WERI-Rb-1 (cell line): ENCODE measurements around the gene SNCB.
"Not testable (repeated sequence)": the region's sequence is repeated elsewhere in the genome, so short reads cannot be mapped to it uniquely, and the experiment has no call there.

Experiments
- DNase-seq: peaks from one replicate; pipeline ENCODE4 v3.0.0-alpha.2; 2020
- H3K27ac ChIP-seq: fragments of 250-450 bp; sonication (Bioruptor Pico); 2 replicates; pipeline ENCODE4 v1.5.1; 2020; ENCODE audit warnings: mild to moderate bottlenecking, moderate library complexity
- H3K27me3 ChIP-seq: fragments of 250-450 bp; sonication (Bioruptor Pico); 2 replicates; pipeline ENCODE4 v1.5.1; 2021; ENCODE audit warnings: mild to moderate bottlenecking, low read depth, moderate library complexity; ENCODE audit not compliant: insufficient read depth, severe bottlenecking
- H3K36me3 ChIP-seq: fragments of 250-450 bp; sonication (Bioruptor Pico); 2 replicates; pipeline ENCODE4 v1.5.1; 2020; ENCODE audit warnings: mild to moderate bottlenecking, moderate library complexity
- H3K4me3 ChIP-seq: 2 replicates; pipeline ENCODE4 v1.5.1; 2011; ENCODE audit warnings: low read depth, mild to moderate bottlenecking, control low read depth, low read length
- H3K9me3 ChIP-seq: fragments of 250-450 bp; sonication (Bioruptor Pico); 2 replicates; pipeline ENCODE4 v1.5.1; 2021; ENCODE audit warnings: mild to moderate bottlenecking, moderate library complexity; ENCODE audit not compliant: severe bottlenecking
- CTCF ChIP-seq: IDR thresholded peaks from 2 replicates; pipeline ENCODE4 v1.5.1; 2011; ENCODE audit warnings: low read depth, mild to moderate bottlenecking, control low read depth, inconsistent platforms, low read length

The SNCB gene

GRCh38 chr5:176603091-176603490, 27.2 kb downstream of the SNCB start:
- TF ChIP-seq CTCF, result no peak
- H3K27ac ChIP-seq, result no peak overlapping the region
- no peaks in the 10 kb centered on the region for H3K9me3 ChIP-seq

GRCh38 chr5:176601901-176602482, 28.3 kb downstream of the SNCB start:
- Histone ChIP-seq H3K27me3 (no peaks in the 10 kb centered on the region), H3K9me3 (no peaks in the 10 kb centered on the region)
- peak; percentile 50 for DNase-seq

More at GRCh38 chr5:176603091-176603490, 27.2 kb downstream of the SNCB start:
- H3K27me3 ChIP-seq, result no peaks in the 10 kb centered on the region
- DNase-seq, result no peak
- H3K4me3 ChIP-seq, result no peak overlapping the region
- peaks cover 70% of the 10 kb centered on the region for H3K36me3 ChIP-seq

GRCh38 chr5:176599749-176600430, 30.4 kb downstream of the SNCB start:
- H3K4me3 ChIP-seq, H3K9me3 ChIP-seq, H3K27ac ChIP-seq, H3K27me3 ChIP-seq, DNase-seq: not testable (repeated sequence)
- H3K36me3 ChIP-seq, result peaks cover 66% of the 10 kb centered on the region

More at GRCh38 chr5:176601901-176602482, 28.3 kb downstream of the SNCB start:
- peaks cover 69% of the 10 kb centered on the region for H3K36me3 ChIP-seq
- no peak overlapping the region for H3K4me3 ChIP-seq
- TF ChIP-seq CTCF, result no peak
- peak overlapping the region; percentile 70 for H3K27ac ChIP-seq

- no peak for DNase-seq
- Histone ChIP-seq H3K4me3 (no peak overlapping the region), H3K9me3 (no peaks in the 10 kb centered on the region), H3K36me3 (peaks cover 62% of the 10 kb centered on the region), H3K27ac (no peak overlapping the region), H3K27me3 (no peaks in the 10 kb centered on the region)
- no peak for TF ChIP-seq CTCF
Measured at GRCh38 chr5:176597417-176598389, 32.6 kb downstream of the SNCB start.

GRCh38 chr5:176596689-176597416, 33.5 kb downstream of the SNCB start:
- TF ChIP-seq CTCF, result no peak
- H3K27ac ChIP-seq, result no peak overlapping the region
- no peak for DNase-seq
- peaks cover 62% of the 10 kb centered on the region for H3K36me3 ChIP-seq
- H3K9me3 ChIP-seq, result no peaks in the 10 kb centered on the region
- H3K4me3 ChIP-seq, result no peak overlapping the region
- no peaks in the 10 kb centered on the region for H3K27me3 ChIP-seq
